ENCODE results near the gene PRPF19.

DNA sequence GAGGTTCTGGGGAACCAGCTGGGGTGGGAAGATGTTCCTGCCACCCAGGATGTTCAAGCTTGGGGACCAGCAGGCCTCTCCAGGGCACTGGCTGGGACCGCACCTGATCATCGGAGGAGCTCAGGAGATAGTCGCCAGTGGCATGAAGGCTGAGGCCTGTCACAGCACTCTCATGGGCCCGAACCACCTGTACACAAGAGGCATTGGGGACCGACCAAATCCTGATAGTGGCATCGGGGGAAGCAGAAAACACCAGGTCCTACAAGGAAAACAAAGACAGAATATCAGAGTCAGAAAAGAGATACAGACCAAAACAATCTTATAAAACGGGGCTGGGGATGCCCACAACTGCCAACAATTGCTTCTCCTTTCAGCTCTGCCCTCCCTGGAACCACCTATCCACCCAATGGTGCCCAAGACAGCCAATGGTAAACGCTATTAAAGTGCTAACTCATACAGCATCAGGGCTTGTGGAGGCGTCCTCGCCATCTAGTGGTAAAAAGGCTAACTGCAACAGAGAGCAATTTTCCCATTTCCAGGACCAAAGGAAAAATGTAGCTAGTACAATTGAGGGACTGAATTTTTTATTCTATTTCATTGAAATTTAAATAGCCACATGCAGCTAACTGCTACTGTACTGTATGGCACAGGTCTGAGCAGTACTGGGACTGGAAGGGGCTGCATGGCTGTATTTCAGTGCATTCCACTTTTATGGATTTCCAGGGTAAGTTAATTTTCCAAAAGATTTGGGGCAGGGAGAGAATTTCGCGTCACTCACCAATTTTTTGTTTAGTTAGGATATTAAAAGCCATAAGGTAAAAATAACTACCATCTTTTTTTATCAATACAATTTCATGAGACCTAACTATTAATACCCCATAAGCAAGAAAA lies 7.1 kb downstream of the PRPF19 start:
- TF ChIP-seq, protein P1, sequence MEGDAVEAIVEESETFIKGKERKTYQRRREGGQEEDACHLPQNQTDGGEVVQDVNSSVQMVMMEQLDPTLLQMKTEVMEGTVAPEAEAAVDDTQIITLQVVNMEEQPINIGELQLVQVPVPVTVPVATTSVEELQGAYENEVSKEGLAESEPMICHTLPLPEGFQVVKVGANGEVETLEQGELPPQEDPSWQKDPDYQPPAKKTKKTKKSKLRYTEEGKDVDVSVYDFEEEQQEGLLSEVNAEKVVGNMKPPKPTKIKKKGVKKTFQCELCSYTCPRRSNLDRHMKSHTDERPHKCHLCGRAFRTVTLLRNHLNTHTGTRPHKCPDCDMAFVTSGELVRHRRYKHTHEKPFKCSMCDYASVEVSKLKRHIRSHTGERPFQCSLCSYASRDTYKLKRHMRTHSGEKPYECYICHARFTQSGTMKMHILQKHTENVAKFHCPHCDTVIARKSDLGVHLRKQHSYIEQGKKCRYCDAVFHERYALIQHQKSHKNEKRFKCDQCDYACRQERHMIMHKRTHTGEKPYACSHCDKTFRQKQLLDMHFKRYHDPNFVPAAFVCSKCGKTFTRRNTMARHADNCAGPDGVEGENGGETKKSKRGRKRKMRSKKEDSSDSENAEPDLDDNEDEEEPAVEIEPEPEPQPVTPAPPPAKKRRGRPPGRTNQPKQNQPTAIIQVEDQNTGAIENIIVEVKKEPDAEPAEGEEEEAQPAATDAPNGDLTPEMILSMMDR (IDR thresholded peaks at IDR 0.05; ENCODE audit: borderline replicate concordance, extremely low read depth, low read length, poor library complexity, severe bottlenecking), result peak; percentile 99
- TF ChIP-seq EZH2 (IDR thresholded peaks at IDR 0.05; ENCODE audit: borderline replicate concordance, low read depth, low read length, severe bottlenecking), result no peak

Data from DND-41 (cell line).